Activated naive CD8-positive, alpha-beta T cell treated with anti-CD3 and anti-CD28 coated beads for 36 hours (primary cell): ENCODE measurements around the gene DAGLA. TPM values are rescaled to one million over a fixed set of nuclear protein-coding genes. Genes with fewer than 3 reads are reported as not detected.

Experiments used
- total RNA-seq, 2 experiments: library from RNA; stranded (reverse); gene quantifications; one replicate each; pipeline ENCODE4 v1.2.3, GENCODE V29; 2021

The DAGLA gene
- total RNA-seq, 2 experiments from 2014 or later, result 0.12 to 0.22 TPM

Other genes with a start within 250 kb of the DAGLA start
- not detected for gene LRRC10B, start 171.6 kb upstream of the DAGLA start, total RNA-seq
- not detected for gene SYT7, start 99.3 kb upstream of the DAGLA start, total RNA-seq
- gene MYRF, start 72.2 kb downstream of the DAGLA start, total RNA-seq, result under 1 TPM; 0.68 to 0.70 TPM
- gene TMEM258, start 112.2 kb downstream of the DAGLA start, total RNA-seq, result 100 to 1,000 TPM; 143 TPM
- 100 to 1,000 TPM; 135 to 140 TPM for gene FEN1, start 112.5 kb downstream of the DAGLA start, total RNA-seq
- 10 to 100 TPM; 18.1 to 18.2 TPM for gene FADS1, start 136.6 kb downstream of the DAGLA start, total RNA-seq
- 10 to 100 TPM; 65.4 to 65.6 TPM for gene FADS2, start 147.9 kb downstream of the DAGLA start, total RNA-seq
- 1 to 10 TPM; 5.7 to 6.4 TPM for gene FADS3, start 211.2 kb downstream of the DAGLA start, total RNA-seq
- not detected for gene RAB3IL1, start 237.2 kb downstream of the DAGLA start, total RNA-seq